IMR-90 (cell line): ENCODE data around the gene ATG14. TPM values are rescaled to one million over a fixed set of nuclear protein-coding genes. Genes with fewer than 3 reads are reported as not detected.

Experiments used
- ATAC-seq: fragments of 200-7000 bp; cut with Tn5 transposase; 2 replicates; pipeline ENCODE4 v1.9.1; 2020; ENCODE audit warnings: low read depth, mild to moderate bottlenecking, moderate library complexity
- BruUV-seq: library from RNA; stranded (reverse); fragments of 400-500 nt; replicated peaks from 2 replicates; lab custom pipeline; 2021; lab: Mats Ljungman, UMichigan
- CTCF ChIA-PET: fragments of 300-600 bp; formaldehyde crosslinking; extraction: SDS; loops from one replicate; lab custom pipeline; 2021; ENCODE audit warnings: antibody characterized with exemption; lab: Yijun Ruan, JAX
- POLR2A ChIA-PET: fragments of 300-600 bp; sonication (Branson Sonifier 250); formaldehyde crosslinking; loops from one replicate; lab custom pipeline; 2022; ENCODE audit warnings: antibody characterized with exemption; ENCODE audit not compliant: unreplicated experiment; lab: Charles Lee
- DNase-seq: peaks from one replicate; pipeline ENCODE4 v3.0.0; 2013
- H2AFZ ChIP-seq: replicated peaks from 2 replicates; pipeline ENCODE3; 2013; ENCODE audit warnings: low read length, mild to moderate bottlenecking; ENCODE audit not compliant: poor library complexity
- H2AK5ac ChIP-seq: 2 replicates; pipeline ENCODE4 v1.6.1; 2013; ENCODE audit warnings: low read depth, low read length, inconsistent platforms
- H2AK9ac ChIP-seq: replicated peaks from 2 replicates; pipeline ENCODE3; 2013; ENCODE audit warnings: mild to moderate bottlenecking, low read depth, low read length, moderate library complexity; ENCODE audit not compliant: poor library complexity
- H2BK120ac ChIP-seq: 2 replicates; pipeline ENCODE4 v1.6.1; 2013; ENCODE audit warnings: low read depth, low read length, inconsistent platforms
- H2BK15ac ChIP-seq: 3 replicates; pipeline ENCODE4 v1.6.1; 2013; ENCODE audit warnings: low read depth, low read length, inconsistent platforms
- H2BK20ac ChIP-seq: 2 replicates; pipeline ENCODE4 v1.6.1; 2013; ENCODE audit warnings: low read depth, mild to moderate bottlenecking, inconsistent platforms, low read length, moderate library complexity
- H2BK5ac ChIP-seq: 2 replicates; pipeline ENCODE4 v1.6.1; 2013; ENCODE audit warnings: mild to moderate bottlenecking, low read depth, low read length, inconsistent platforms; ENCODE audit not compliant: poor library complexity, severe bottlenecking
- H3K14ac ChIP-seq: replicated peaks from 2 replicates; pipeline ENCODE4 v1.6.1; 2013; ENCODE audit warnings: low read depth, low read length, inconsistent platforms
- H3K18ac ChIP-seq: 2 replicates; pipeline ENCODE4 v1.6.1; 2013; ENCODE audit warnings: low read depth, low read length, control low read depth
- H3K23ac ChIP-seq: 2 replicates; pipeline ENCODE4 v1.6.1; 2013; ENCODE audit warnings: low read depth, low read length, inconsistent platforms
- H3K27ac ChIP-seq: 2 replicates; pipeline ENCODE4 v1.5.1; 2013; ENCODE audit warnings: mild to moderate bottlenecking, control low read depth, low read length; ENCODE audit not compliant: insufficient read depth
- H3K27me3 ChIP-seq: 2 replicates; pipeline ENCODE4 v1.6.1; 2013; ENCODE audit warnings: low read length; ENCODE audit not compliant: control insufficient read depth, insufficient read depth
- H3K36me3 ChIP-seq: 2 replicates; pipeline ENCODE4 v1.6.1; 2013; ENCODE audit warnings: low read length, mixed read lengths; ENCODE audit not compliant: control insufficient read depth, insufficient read depth
- H3K4ac ChIP-seq: 2 replicates; pipeline ENCODE4 v1.6.1; 2013; ENCODE audit warnings: low read depth, low read length, inconsistent platforms
- H3K4me1 ChIP-seq: 2 replicates; pipeline ENCODE4 v1.6.1; 2013; ENCODE audit warnings: low read length, mixed read lengths; ENCODE audit not compliant: control insufficient read depth, insufficient read depth
- H3K4me2 ChIP-seq: 2 replicates; pipeline ENCODE4 v1.6.1; 2013; ENCODE audit warnings: low read depth, mild to moderate bottlenecking, control low read depth, low read length, moderate library complexity
- H3K4me3 ChIP-seq: 2 replicates; pipeline ENCODE4 v1.5.1; 2013; ENCODE audit warnings: low read depth, mild to moderate bottlenecking, control low read depth, low read length, moderate library complexity; ENCODE audit not compliant: insufficient read depth
- H3K56ac ChIP-seq: 2 replicates; pipeline ENCODE4 v1.6.1; 2013; ENCODE audit warnings: low read length, inconsistent platforms; ENCODE audit not compliant: insufficient read depth; ENCODE audit errors: extremely low read depth
- H3K79me1 ChIP-seq, 2 experiments: 2 replicates each; pipeline ENCODE4 v1.6.1; 2013; ENCODE audit warnings: low read length in 2 of 2, inconsistent platforms in 1 of 2, low read depth in 1 of 2
- H3K9ac ChIP-seq: 2 replicates; pipeline ENCODE4 v1.6.1; 2013; ENCODE audit warnings: low read depth, low read length, control low read depth
- H3K9me1 ChIP-seq: 2 replicates; pipeline ENCODE4 v1.6.1; 2013; ENCODE audit warnings: low read length, inconsistent platforms; ENCODE audit not compliant: insufficient read depth
- H3K9me3 ChIP-seq: 2 replicates; pipeline ENCODE4 v1.6.1; 2013; ENCODE audit warnings: low read length; ENCODE audit not compliant: control insufficient read depth, insufficient read depth
- H4K20me1 ChIP-seq: 2 replicates; pipeline ENCODE4 v1.6.1; 2013; ENCODE audit warnings: low read length, inconsistent platforms; ENCODE audit not compliant: insufficient read depth
- H4K5ac ChIP-seq: 2 replicates; pipeline ENCODE4 v1.6.1; 2013; ENCODE audit warnings: mild to moderate bottlenecking, low read depth, low read length, control low read depth
- H4K8ac ChIP-seq, 2 experiments: 2 replicates each; pipeline ENCODE4 v1.6.1; 2013; ENCODE audit warnings: low read depth in 2 of 2, low read length in 2 of 2, control low read depth in 1 of 2, inconsistent platforms in 1 of 2
- H4K91ac ChIP-seq: 2 replicates; pipeline ENCODE4 v1.6.1; 2013; ENCODE audit warnings: low read depth, low read length, inconsistent platforms; ENCODE audit not compliant: insufficient read depth
- RCOR1 ChIP-seq: IDR thresholded peaks from 2 replicates; pipeline ENCODE4 v1.6.1; 2012; ENCODE audit warnings: mild to moderate bottlenecking, low read length, improper control_type of control experiment; ENCODE audit not compliant: insufficient replicate concordance
- WGBS, 2 experiments: methylation state at CpG; one replicate each; pipeline versions ENCODE4 v1.1.5 to v1.1.7; 2013; ENCODE audit warnings: missing lambda C conversion rate in 2 of 2; ENCODE audit not compliant: insufficient read length in 1 of 2; ENCODE audit errors: extremely low coverage in 2 of 2; 5-methylcytosine and 5-hydroxymethylcytosine counted together
- dilution Hi-C: fragments of 300-500 bp; cut with HindIII; formaldehyde crosslinking; loops from one replicate; pipeline ENCODE4 v1.14.3; 2018; ENCODE audit warnings: low sequenced_read_pairs; ENCODE audit not compliant: unreplicated experiment
- in situ Hi-C: fragments of 300-500 bp; cut with MboI; formaldehyde crosslinking; loops from 3 replicates; pipeline ENCODE4 v1.14.3; 2019; ENCODE audit warnings: low sequenced_read_pairs, inconsistent platforms, mixed read lengths
- intact Hi-C: fragments of 100-400 bp; cut with micrococcal nuclease; formaldehyde crosslinking; loops from 2 replicates; pipeline ENCODE4 v1.10.0; 2022
- polyA plus RNA-seq, 3 experiments: library from polyadenylated mRNA; depleted of rRNA; stranded (reverse); fragments of >200 nt; gene quantifications; 2 replicates each; pipeline ENCODE4 v1.2.3, GENCODE V29; 2012; ENCODE audit warnings: low replicate concordance in 1 of 3
- total RNA-seq: library from RNA; depleted of rRNA; stranded (reverse); fragments of >200 nt; gene quantifications from 2 replicates; pipeline ENCODE4 v1.2.3, GENCODE V29; 2012

Gene ATG14
- total and polyA plus RNA-seq, 2 of the 4 experiments (the other 2 are of a cell fraction): 5.0 to 12.4 TPM

- Histone ChIP-seq H3K23ac (no peak overlapping the region), H3K4me3 (no peak overlapping the region), H2AK5ac (no peak overlapping the region), H4K5ac (no peak overlapping the region), H3K9me3 (no peaks in the 10 kb centered on the region), H3K36me3 (peaks cover 21% of the 10 kb centered on the region), H3K4ac (no peak overlapping the region), H3K27ac (no peak overlapping the region), H4K91ac (no peak overlapping the region), H3K9me1 (peaks cover 5% of the 10 kb centered on the region; the same call in 1 of the 2 replicates), H2AFZ (no peak overlapping the region), H4K20me1 (peaks cover 1% of the 10 kb centered on the region; the same call in 1 of the 2 replicates), H3K27me3 (no peaks in the 10 kb centered on the region), H3K79me1 (peaks cover 16 to 38% of the 10 kb centered on the region in 2 experiments), H4K8ac (no peak overlapping the region), H3K4me2 (no peak overlapping the region), H2BK15ac (no peak overlapping the region), H2BK120ac (no peak overlapping the region), H2AK9ac (no peak overlapping the region), H3K56ac (no peak overlapping the region), H3K9ac (no peak overlapping the region), H2BK5ac (no peak overlapping the region), H3K4me1 (peaks cover 5% of the 10 kb centered on the region), H2BK20ac (no peak overlapping the region), H3K14ac (no peak overlapping the region), H3K18ac (no peak overlapping the region)
- dilution Hi-C loops (no loop called here), intact Hi-C loops (no loop called here), in situ Hi-C loops (no loop called here)
- BruUV-seq: no TSS peak
- no peak for TF ChIP-seq RCOR1
- DNase-seq (no peak), ATAC-seq (no peak)
- CTCF ChIA-PET: interaction anchor here (1.0 to 2.4 kb wide), 2 partner anchors 22 to 85 kb away, joined by 3 to 5 read pairs; no protein-coding TSS in a partner anchor
- POLR2A ChIA-PET: no interaction called here
- 87% methylated on average over 3 of the region's 6 CpGs; no CpG with 5 or more reads in 1 of the 2 experiments for WGBS, 2 experiments
These were observed 55.7 kb downstream of the ATG14 start for GRCh38 chr14:55355922-55356321.
